ENCODE results near the gene CD48. TPM values are rescaled to one million over a fixed set of nuclear protein-coding genes. Genes with fewer than 3 reads are reported as not detected.

Gene CD48
- total and polyA plus RNA-seq, 2 donors (not counting 1 experiment from before 2014, with no cell fraction given): 252 to 428 TPM

GRCh38 chr1:160638926-160639325 is 72.7 kb downstream of the CD48 start:
- 100% methylated on average over 2 of the region's 6 CpGs for WGBS (ENCODE audit: insufficient coverage)
- Mint-ChIP-seq H3K9me3 (ENCODE audit: insufficient read depth) (no peaks in the 10 kb centered on the region), H3K4me3 (peak overlapping the region; percentile 65), H3K27me3 (no peaks in the 10 kb centered on the region), H3K27ac (peak overlapping the region; percentile 88), H3K4me1 (peaks cover 83% of the 10 kb centered on the region)
- Histone ChIP-seq H3K9ac (ENCODE audit: low read length) (peak overlapping the region; percentile 30), H3K4me1 (ENCODE audit: control insufficient read depth in 2 of 2, insufficient read depth in 2 of 2, low read length in 2 of 2) (peaks cover 72 to 83% of the 10 kb centered on the region in 2 donors), H3K79me2 (ENCODE audit: control insufficient read depth, insufficient read depth, low read length) (peaks cover 97% of the 10 kb centered on the region), H3K27me3 (replicated peaks in 1 of 4; ENCODE audit: control extremely low read depth in 1 of 4, control insufficient read depth in 3 of 4, insufficient read depth in 4 of 4, low read length in 3 of 4) (no peaks in the 10 kb centered on the region), H4K20me1 (ENCODE audit: control insufficient read depth, insufficient read depth, low read length, poor library complexity, severe bottlenecking) (no peaks in the 10 kb centered on the region), H3K4me3 (ENCODE audit: control extremely low read depth in 1 of 5, extremely low read depth in 1 of 5, insufficient read depth in 1 of 5, low read depth in 2 of 5, low read length in 4 of 5) (peak overlapping the region in 1 of 5 experiments; percentile 40), H3K9me3 (ENCODE audit: control extremely low read depth in 1 of 3, control insufficient read depth in 2 of 3, insufficient read depth in 1 of 3, low read length in 2 of 3) (no peaks in the 10 kb centered on the region), H2AFZ (ENCODE audit: insufficient read depth, low read depth, low read length, poor library complexity, severe bottlenecking) (no peak overlapping the region), H3K36me3 (replicated peaks in 1 of 2; ENCODE audit: control extremely low read depth in 1 of 2, control insufficient read depth in 1 of 2, extremely low read depth in 1 of 2, insufficient read depth in 2 of 2, low read length in 1 of 2) (peaks cover 0 to 51% of the 10 kb centered on the region in 2 experiments), H3K27ac (ENCODE audit: low read length in 2 of 2) (peak overlapping the region; percentile 72 to 83), H3K4me2 (replicated peaks; ENCODE audit: low read depth, low read length, poor library complexity, severe bottlenecking) (peak overlapping the region; percentile 62)
- CTCF ChIA-PET: interaction anchor here (1.8 to 2.2 kb wide), 2 partner anchors 12 to 39 kb away, joined by 4 to 10 read pairs; no protein-coding TSS in a partner anchor
- POLR2A ChIA-PET: interaction anchor here (1.6 kb wide), 1 partner anchor 10 kb away, joined by 4 read pairs; no protein-coding TSS in a partner anchor
- intact Hi-C loops (cut with micrococcal nuclease): loop anchor here (1.0 kb wide), 1 partner anchor 8 kb away; the partner anchor contains the start of gene SLAMF1
- no peak for ATAC-seq (ENCODE audit: low read depth)
- DNase-seq: no peak
- TF ChIP-seq CTCF (IDR thresholded peaks at IDR 0.05) (no peak), EZH2 (IDR thresholded peaks at IDR 0.05; ENCODE audit: borderline replicate concordance, insufficient read depth, low read depth, low read length, poor library complexity, severe bottlenecking) (no peak)

GRCh38 chr1:160638540-160638857 is 73.1 kb downstream of the CD48 start:
- H3K27me3 Mint-ChIP-seq: no peaks in the 10 kb centered on the region
- H3K9ac ChIP-seq (ENCODE audit: low read length): peak overlapping the region; percentile 30

More at GRCh38 chr1:160638540-160638857, 73.1 kb downstream of the CD48 start:
- H3K4me2 ChIP-seq (replicated peaks; ENCODE audit: low read depth, low read length, poor library complexity, severe bottlenecking): peak overlapping the region; percentile 62
- H3K27ac ChIP-seq (ENCODE audit: low read length in 2 of 2): peak overlapping the region; percentile 72 to 83
- intact Hi-C loops (cut with micrococcal nuclease): loop anchor here (1.0 kb wide), 1 partner anchor 9 kb away; the partner anchor contains the start of gene SLAMF1
- ATAC-seq (ENCODE audit: low read depth): no peak
- TF ChIP-seq EZH2 (IDR thresholded peaks at IDR 0.05; ENCODE audit: borderline replicate concordance, insufficient read depth, low read depth, low read length, poor library complexity, severe bottlenecking) (no peak), CTCF (IDR thresholded peaks at IDR 0.05) (no peak)
- H3K36me3 ChIP-seq (replicated peaks in 1 of 2; ENCODE audit: control extremely low read depth in 1 of 2, control insufficient read depth in 1 of 2, extremely low read depth in 1 of 2, insufficient read depth in 2 of 2, low read length in 1 of 2): peaks cover 0 to 55% of the 10 kb centered on the region in 2 experiments
- peaks cover 97% of the 10 kb centered on the region for H3K79me2 ChIP-seq (ENCODE audit: control insufficient read depth, insufficient read depth, low read length)
- H3K27ac Mint-ChIP-seq: peak overlapping the region; percentile 88
- DNase-seq: no peak
- H3K4me3 ChIP-seq (ENCODE audit: control extremely low read depth in 1 of 5, extremely low read depth in 1 of 5, insufficient read depth in 1 of 5, low read depth in 2 of 5, low read length in 4 of 5): peak overlapping the region in 2 of 5 experiments; percentile 17 to 40
- peak overlapping the region; percentile 65 for H3K4me3 Mint-ChIP-seq
- no peaks in the 10 kb centered on the region for H3K27me3 ChIP-seq (replicated peaks in 1 of 4; ENCODE audit: control extremely low read depth in 1 of 4, control insufficient read depth in 3 of 4, insufficient read depth in 4 of 4, low read length in 3 of 4)
- no peaks in the 10 kb centered on the region for H3K9me3 Mint-ChIP-seq (ENCODE audit: insufficient read depth)
- peak overlapping the region; percentile 10 for H2AFZ ChIP-seq (ENCODE audit: insufficient read depth, low read depth, low read length, poor library complexity, severe bottlenecking)
- H4K20me1 ChIP-seq (ENCODE audit: control insufficient read depth, insufficient read depth, low read length, poor library complexity, severe bottlenecking): no peaks in the 10 kb centered on the region
- 90% methylated on average over 3 of the region's 3 CpGs for WGBS (ENCODE audit: insufficient coverage)
- CTCF ChIA-PET: no interaction called here
- peaks cover 70 to 82% of the 10 kb centered on the region in 2 donors for H3K4me1 ChIP-seq (ENCODE audit: control insufficient read depth in 2 of 2, insufficient read depth in 2 of 2, low read length in 2 of 2)
- peaks cover 83% of the 10 kb centered on the region for H3K4me1 Mint-ChIP-seq
- no peaks in the 10 kb centered on the region for H3K9me3 ChIP-seq (ENCODE audit: control extremely low read depth in 1 of 3, control insufficient read depth in 2 of 3, insufficient read depth in 1 of 3, low read length in 2 of 3)
- POLR2A ChIA-PET: interaction anchor here (1.6 kb wide), 1 partner anchor 10 kb away, joined by 4 read pairs; no protein-coding TSS in a partner anchor
